Activated T-helper 17 cell treated with anti-CD3 and anti-CD28 coated beads, Interleukin-2, amount 50 U/mL, for 72 hours (primary cell): ENCODE measurements around the gene GOLGA8J. TPM values are rescaled to one million over a fixed set of nuclear protein-coding genes. Genes with fewer than 3 reads are reported as not detected.
"Not testable (repeated sequence)": the region's sequence is repeated elsewhere in the genome, so short reads cannot be mapped to it uniquely, and the experiment has no call there.

Source experiments
- ATAC-seq: fragments of 150-1000 bp; cut with Tn5 transposase; replicated peaks from 2 replicates; pipeline ENCODE4 v1.10.0; 2021; ENCODE audit warnings: mild to moderate bottlenecking, moderate library complexity
- H3K27ac Mint-ChIP-seq: one replicate; pipeline ENCODE4 v1.8.0; 2022; ENCODE audit warnings: mixed read lengths
- H3K27me3 Mint-ChIP-seq: one replicate; pipeline ENCODE4 v1.8.0; 2022; ENCODE audit warnings: mixed read lengths
- H3K36me3 Mint-ChIP-seq: one replicate; pipeline ENCODE4 v1.8.0; 2022; ENCODE audit warnings: low read depth, mild to moderate bottlenecking, mixed read lengths
- H3K4me1 Mint-ChIP-seq: one replicate; pipeline ENCODE4 v1.8.0; 2022; ENCODE audit warnings: mixed read lengths
- H3K4me3 Mint-ChIP-seq: one replicate; pipeline ENCODE4 v1.8.0; 2022; ENCODE audit warnings: mild to moderate bottlenecking, mixed read lengths
- H3K9me3 Mint-ChIP-seq: one replicate; pipeline ENCODE4 v1.8.0; 2022; ENCODE audit warnings: mixed read lengths
- total RNA-seq, 2 donors: library from RNA; stranded (reverse); gene quantifications; one replicate each; pipeline ENCODE4 v1.2.3, GENCODE V29; 2022

Gene GOLGA8J
- not detected for total RNA-seq

- not testable (repeated sequence) for H3K4me1 Mint-ChIP-seq, H3K27me3 Mint-ChIP-seq, ATAC-seq, H3K27ac Mint-ChIP-seq, H3K4me3 Mint-ChIP-seq, H3K36me3 Mint-ChIP-seq, H3K9me3 Mint-ChIP-seq
Measured at GRCh38 chr15:30082655-30083054, at the start of gene GOLGA8J. Gene GOLGA8J, plus strand, starts transcription at chr15:30082955. Its CDS starts 98 bp downstream, at chr15:30083053.

- no peaks in the 10 kb centered on the region for H3K4me1 Mint-ChIP-seq
- ATAC-seq: no peak
Measured at GRCh38 chr15:30033211-30033610, 49.5 kb upstream of the GOLGA8J start.

GRCh38 chr15:30033763-30034162 is 49.0 kb upstream of the GOLGA8J start:
- Mint-ChIP-seq H3K4me1 (no peaks in the 10 kb centered on the region), H3K9me3 (no peaks in the 10 kb centered on the region), H3K27me3 (peaks cover 9% of the 10 kb centered on the region), H3K27ac (no peak overlapping the region), H3K36me3 (no peaks in the 10 kb centered on the region), H3K4me3 (no peak overlapping the region)
- ATAC-seq: no peak

More at GRCh38 chr15:30033211-30033610, 49.5 kb upstream of the GOLGA8J start:
- no peak overlapping the region for H3K27ac Mint-ChIP-seq
- H3K27me3 Mint-ChIP-seq: peaks cover 9% of the 10 kb centered on the region
- no peaks in the 10 kb centered on the region for H3K9me3 Mint-ChIP-seq
- no peaks in the 10 kb centered on the region for H3K36me3 Mint-ChIP-seq
- no peak overlapping the region for H3K4me3 Mint-ChIP-seq

- Mint-ChIP-seq H3K36me3 (no peaks in the 10 kb centered on the region), H3K4me3 (no peak overlapping the region), H3K27ac (no peak overlapping the region), H3K9me3 (no peaks in the 10 kb centered on the region), H3K4me1 (no peaks in the 10 kb centered on the region), H3K27me3 (peaks cover 9% of the 10 kb centered on the region)
- ATAC-seq: no peak
Measured at GRCh38 chr15:30036036-30036703, 46.6 kb upstream of the GOLGA8J start.

GRCh38 chr15:30038667-30039523 is 43.9 kb upstream of the GOLGA8J start:
- no peak overlapping the region for H3K27ac Mint-ChIP-seq
- no peaks in the 10 kb centered on the region for H3K9me3 Mint-ChIP-seq
- no peaks in the 10 kb centered on the region for H3K36me3 Mint-ChIP-seq
- H3K27me3 Mint-ChIP-seq: peaks cover 9% of the 10 kb centered on the region
- no peak overlapping the region for H3K4me3 Mint-ChIP-seq
- H3K4me1 Mint-ChIP-seq: no peaks in the 10 kb centered on the region
- no peak for ATAC-seq

GRCh38 chr15:30041868-30042267 is 40.9 kb upstream of the GOLGA8J start:
- H3K27ac Mint-ChIP-seq: no peak overlapping the region
- no peaks in the 10 kb centered on the region for H3K36me3 Mint-ChIP-seq
- ATAC-seq: no peak
- no peaks in the 10 kb centered on the region for H3K4me1 Mint-ChIP-seq
- H3K27me3 Mint-ChIP-seq: peaks cover 10% of the 10 kb centered on the region
- H3K4me3 Mint-ChIP-seq: no peak overlapping the region
- H3K9me3 Mint-ChIP-seq: no peaks in the 10 kb centered on the region

GRCh38 chr15:30042556-30042955 is 40.2 kb upstream of the GOLGA8J start:
- Mint-ChIP-seq H3K27ac (no peak overlapping the region), H3K27me3 (peaks cover 7% of the 10 kb centered on the region), H3K4me1 (no peaks in the 10 kb centered on the region), H3K9me3 (no peaks in the 10 kb centered on the region), H3K4me3 (no peak overlapping the region), H3K36me3 (no peaks in the 10 kb centered on the region)
- ATAC-seq: no peak

- ATAC-seq: no peak
- no peak overlapping the region for H3K27ac Mint-ChIP-seq
- peaks cover 12% of the 10 kb centered on the region for H3K27me3 Mint-ChIP-seq
- H3K36me3 Mint-ChIP-seq: no peaks in the 10 kb centered on the region
- no peaks in the 10 kb centered on the region for H3K9me3 Mint-ChIP-seq
- no peaks in the 10 kb centered on the region for H3K4me1 Mint-ChIP-seq
- H3K4me3 Mint-ChIP-seq: no peak overlapping the region
Measured at GRCh38 chr15:30043211-30043655, 39.5 kb upstream of the GOLGA8J start.

GRCh38 chr15:30044377-30044776 is 38.4 kb upstream of the GOLGA8J start:
- Mint-ChIP-seq H3K4me3 (no peak overlapping the region), H3K4me1 (no peaks in the 10 kb centered on the region), H3K9me3 (no peaks in the 10 kb centered on the region)

GRCh38 chr15:30044826-30045225 is 37.9 kb upstream of the GOLGA8J start:
- not testable (repeated sequence) for H3K4me1 Mint-ChIP-seq, H3K36me3 Mint-ChIP-seq, ATAC-seq, H3K9me3 Mint-ChIP-seq, H3K4me3 Mint-ChIP-seq, H3K27ac Mint-ChIP-seq
- peaks cover 12% of the 10 kb centered on the region for H3K27me3 Mint-ChIP-seq

More at GRCh38 chr15:30044377-30044776, 38.4 kb upstream of the GOLGA8J start:
- no peak for ATAC-seq
- H3K27me3 Mint-ChIP-seq: peaks cover 12% of the 10 kb centered on the region
- H3K27ac Mint-ChIP-seq: no peak overlapping the region
- no peaks in the 10 kb centered on the region for H3K36me3 Mint-ChIP-seq

- not testable (repeated sequence) for H3K27ac Mint-ChIP-seq, H3K36me3 Mint-ChIP-seq, ATAC-seq, H3K9me3 Mint-ChIP-seq, H3K4me3 Mint-ChIP-seq, H3K4me1 Mint-ChIP-seq
- H3K27me3 Mint-ChIP-seq: peaks cover 16% of the 10 kb centered on the region
Measured at GRCh38 chr15:30045248-30046041, 37.3 kb upstream of the GOLGA8J start.

- Mint-ChIP-seq H3K36me3 (no peaks in the 10 kb centered on the region), H3K9me3 (no peaks in the 10 kb centered on the region), H3K27ac (no peak overlapping the region), H3K4me3 (no peak overlapping the region), H3K27me3 (peaks cover 20% of the 10 kb centered on the region), H3K4me1 (no peaks in the 10 kb centered on the region)
- ATAC-seq: no peak
Measured at GRCh38 chr15:30046430-30046829, 36.3 kb upstream of the GOLGA8J start.

- Mint-ChIP-seq H3K9me3 (no peaks in the 10 kb centered on the region), H3K4me3 (no peak overlapping the region), H3K4me1 (no peaks in the 10 kb centered on the region), H3K27me3 (peaks cover 23% of the 10 kb centered on the region), H3K27ac (no peak overlapping the region), H3K36me3 (no peaks in the 10 kb centered on the region)
- no peak for ATAC-seq
Measured at GRCh38 chr15:30055604-30056003, 27.2 kb upstream of the GOLGA8J start.

- H3K27ac Mint-ChIP-seq: no peak overlapping the region
- no peak overlapping the region for H3K4me3 Mint-ChIP-seq
- no peaks in the 10 kb centered on the region for H3K4me1 Mint-ChIP-seq
- H3K36me3 Mint-ChIP-seq: no peaks in the 10 kb centered on the region
- no peak for ATAC-seq
- no peaks in the 10 kb centered on the region for H3K9me3 Mint-ChIP-seq
- H3K27me3 Mint-ChIP-seq: peaks cover 19% of the 10 kb centered on the region
Measured at GRCh38 chr15:30056166-30056565, 26.6 kb upstream of the GOLGA8J start.
